HG03575 (cell line): ENCODE data around the gene TMSB4X.
"Not testable (repeated sequence)": the region's sequence is repeated elsewhere in the genome, so short reads cannot be mapped to it uniquely, and the experiment has no call there.

Source experiments
- ATAC-seq: cut with Tn5 transposase; IDR thresholded peaks from one replicate; pipeline ENCODE4 v1.9.1; 2021; ENCODE audit not compliant: unreplicated experiment, insufficient number of reproducible peaks, low FRiP score; ENCODE audit errors: extremely low read depth

Gene TMSB4X

GRCh38 chrX:12953420-12953819 lies 21.5 kb upstream of the TMSB4X start:
- ATAC-seq = no peak

DNA sequence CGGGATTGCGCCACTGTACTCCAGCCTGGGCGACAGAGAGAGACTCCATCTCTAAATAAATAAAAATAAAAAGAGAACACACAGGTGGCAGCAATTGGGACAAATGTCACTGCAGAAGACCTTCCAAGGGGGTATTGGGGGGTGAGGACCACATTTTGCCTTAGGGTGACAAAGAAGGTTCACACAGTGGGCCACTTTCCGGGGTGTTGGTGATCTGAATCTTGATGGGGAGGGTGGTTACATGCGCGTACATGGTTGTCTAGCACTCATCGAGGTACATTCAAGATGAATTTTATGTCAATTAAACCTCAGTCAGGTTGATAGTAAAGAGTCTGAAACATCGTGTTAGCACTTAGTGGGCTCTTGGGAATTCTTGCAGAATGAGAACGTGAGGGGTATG lies 20.5 kb upstream of the TMSB4X start:
- no peak for ATAC-seq

DNA sequence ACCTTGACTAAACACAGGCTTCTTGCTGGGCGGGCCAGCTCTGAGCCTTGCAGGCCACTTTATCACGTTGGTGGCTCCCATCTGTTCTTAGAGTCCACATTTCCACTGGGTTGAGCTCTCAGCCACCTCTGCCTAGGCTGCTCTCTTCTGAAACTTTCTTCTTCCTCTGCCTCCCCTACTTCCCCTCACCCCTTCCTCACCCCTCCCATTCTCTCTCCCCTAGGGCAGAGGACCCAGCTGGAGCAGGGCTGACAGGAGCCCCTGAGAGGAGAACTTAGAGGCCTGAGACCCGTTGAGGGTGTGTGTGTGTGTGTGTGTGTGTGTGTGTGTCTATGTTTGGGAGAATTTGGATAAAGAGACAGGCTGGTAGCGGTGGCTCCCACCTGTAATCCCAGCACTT lies 19.9 kb upstream of the TMSB4X start:
- no peak for ATAC-seq

- peak; percentile 23 for ATAC-seq
These were observed 18.8 kb upstream of the TMSB4X start for GRCh38 chrX:12955882-12956703.

GRCh38 chrX:12956704-12957534 lies 18.0 kb upstream of the TMSB4X start:
- ATAC-seq = peak; percentile 50

- ATAC-seq = no peak
These were observed 16.9 kb upstream of the TMSB4X start for GRCh38 chrX:12958059-12958458.

DNA sequence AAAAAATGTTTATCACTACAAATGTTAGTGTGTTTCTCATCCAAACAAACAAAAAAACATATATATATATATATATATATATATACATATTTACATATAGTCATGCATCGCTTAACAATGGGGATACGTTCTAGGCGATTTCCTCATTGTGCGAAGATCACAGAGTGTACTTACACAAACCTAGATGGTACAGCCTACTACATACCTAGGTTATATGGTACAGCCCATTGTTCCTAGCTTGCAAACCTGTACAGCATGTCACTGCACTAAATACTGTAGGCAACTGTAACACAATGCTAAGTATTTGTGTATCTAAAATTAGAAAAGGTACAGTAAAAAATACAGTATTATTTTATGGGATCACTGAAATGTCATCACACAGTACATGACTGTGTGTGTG lies 16.4 kb upstream of the TMSB4X start:
- no peak for ATAC-seq

DNA sequence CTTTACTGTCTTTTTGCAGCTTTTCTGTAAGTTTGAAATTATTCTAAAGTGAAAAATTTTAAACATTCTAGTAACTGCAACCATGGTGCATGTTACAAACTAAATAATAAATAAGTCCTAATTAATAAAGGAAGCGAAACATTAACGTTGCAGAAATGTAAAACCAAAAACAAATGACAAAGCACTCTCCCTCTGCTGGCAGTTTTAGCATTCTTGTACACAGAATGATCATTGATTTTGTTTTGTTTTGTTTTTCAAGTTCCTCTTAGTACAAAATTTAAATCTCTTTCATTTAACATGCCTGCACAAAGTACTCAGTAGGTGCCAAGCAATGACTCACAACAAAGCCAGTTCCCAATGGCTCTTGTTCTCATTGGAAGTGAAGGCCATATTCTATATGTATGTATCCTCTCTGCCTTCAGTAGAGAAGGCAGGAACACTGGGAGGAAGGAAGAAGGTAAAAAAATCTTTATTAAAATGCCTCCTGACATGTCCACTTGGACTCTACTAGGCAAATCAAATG lies 13.7 kb upstream of the TMSB4X start:
- no peak for ATAC-seq

GRCh38 chrX:12962041-12962504 lies 12.8 kb upstream of the TMSB4X start:
- ATAC-seq = no peak

DNA sequence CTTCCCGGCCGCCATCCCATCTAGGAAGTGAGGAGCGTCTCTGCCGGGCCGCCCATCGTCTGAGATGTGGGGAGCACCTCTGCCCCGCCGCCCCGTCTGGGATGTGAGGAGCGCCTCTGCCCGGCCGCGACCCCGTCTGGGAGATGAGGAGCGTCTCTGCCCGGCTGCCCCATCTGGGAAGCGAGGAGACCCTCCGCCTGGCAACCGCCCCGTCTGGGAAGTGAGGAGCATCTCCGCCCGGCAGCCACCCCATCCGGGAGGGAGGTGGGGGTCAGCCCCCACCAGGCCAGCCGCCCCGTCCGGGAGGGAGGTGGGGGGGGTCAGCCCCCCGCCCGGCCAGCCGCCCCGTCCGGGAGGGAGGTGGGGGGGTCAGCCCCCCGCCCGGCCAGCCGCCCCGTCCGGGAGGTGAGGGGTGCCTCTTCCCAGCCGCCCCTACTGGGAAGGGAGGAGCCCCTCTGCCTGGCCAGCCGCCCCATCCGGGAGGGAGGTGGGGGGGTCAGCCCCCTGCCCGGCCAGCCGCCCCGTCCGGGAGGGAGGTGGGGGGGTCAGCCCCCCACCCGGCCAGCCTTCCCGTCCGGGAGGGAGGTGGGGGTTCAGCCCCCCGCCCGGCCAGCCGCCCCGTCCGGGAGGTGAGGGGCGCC lies 11.6 kb upstream of the TMSB4X start:
- ATAC-seq = not testable (repeated sequence)

- ATAC-seq = no peak
These were observed 9.6 kb upstream of the TMSB4X start for GRCh38 chrX:12965131-12965940.

DNA sequence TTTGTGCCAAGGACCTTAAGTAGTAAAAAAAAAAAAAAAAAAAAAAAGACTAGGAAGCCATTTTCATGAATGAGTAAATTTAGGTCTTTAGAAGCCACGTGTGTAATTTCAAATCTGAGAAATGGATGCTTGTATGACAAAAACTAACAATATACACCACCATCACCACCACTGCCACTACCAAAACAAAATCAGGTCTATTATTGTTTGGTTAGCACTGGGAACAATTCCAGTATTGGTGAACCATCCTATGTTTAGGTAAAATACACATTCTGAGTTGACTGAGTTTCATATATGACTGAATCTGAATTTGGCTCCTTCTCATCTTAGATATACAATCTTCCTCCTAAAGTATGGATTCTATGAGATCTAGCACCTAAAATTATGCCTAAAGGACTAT lies 8.8 kb upstream of the TMSB4X start:
- no peak for ATAC-seq

GRCh38 chrX:12967711-12968465 lies 7.0 kb upstream of the TMSB4X start:
- ATAC-seq = no peak

DNA sequence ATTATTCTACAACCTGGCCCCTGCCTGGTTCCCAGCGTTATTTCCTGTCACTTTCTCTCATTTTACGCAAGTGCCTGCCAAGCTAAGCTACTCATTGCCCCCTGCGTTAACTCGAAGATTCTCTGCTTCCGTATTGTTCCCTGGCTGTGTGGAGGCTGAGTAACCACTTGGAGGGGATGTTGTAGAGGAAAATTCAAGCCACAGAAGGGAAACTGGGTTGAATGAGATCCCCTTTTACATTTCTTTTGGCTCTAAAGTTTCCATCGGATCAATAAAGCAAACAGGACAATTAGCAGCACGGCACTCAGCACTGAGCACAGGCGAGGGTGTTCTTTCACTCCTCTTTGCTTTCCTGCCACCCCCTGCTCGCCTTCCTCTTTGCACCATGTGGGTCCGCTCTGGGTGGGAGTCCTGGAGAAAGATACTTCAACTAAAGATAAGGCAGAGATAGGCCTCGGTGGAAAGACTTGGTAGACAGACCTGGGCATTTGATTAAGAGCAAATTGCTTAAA lies 4.2 kb upstream of the TMSB4X start:
- ATAC-seq = no peak

DNA sequence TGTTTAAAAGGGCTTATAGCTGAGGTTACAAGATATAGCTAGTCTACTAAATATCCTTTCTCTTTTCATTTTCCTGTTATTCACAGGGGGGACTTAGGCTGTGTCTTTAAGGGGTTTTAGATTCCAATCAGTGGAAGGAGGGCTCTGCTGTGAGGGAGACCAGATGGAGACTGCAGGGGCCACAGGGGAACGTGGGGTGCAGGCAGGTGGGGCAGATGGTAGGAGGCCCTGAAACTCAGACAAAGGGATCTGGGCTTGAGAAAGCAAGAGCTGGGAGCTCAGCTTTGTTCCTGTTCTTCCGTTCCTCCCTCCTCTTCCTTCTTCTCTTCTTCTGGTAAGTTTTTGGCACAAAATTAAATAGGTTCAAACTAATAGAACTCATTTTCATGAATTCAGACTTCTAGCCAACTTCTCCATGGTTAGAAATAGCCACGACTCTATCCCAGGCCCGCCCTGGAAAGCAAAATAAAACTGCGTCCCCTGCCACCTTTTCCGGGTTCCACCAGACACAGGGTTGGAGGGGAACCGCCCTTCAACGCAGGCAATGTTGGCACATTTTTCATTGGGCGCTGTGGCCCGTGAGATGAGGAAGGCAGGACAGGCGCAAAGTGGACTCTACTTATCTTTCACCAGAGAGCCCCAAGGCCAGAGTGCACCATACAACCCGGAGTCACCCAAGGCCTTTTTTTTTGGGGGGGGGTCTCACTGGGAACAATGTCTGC lies 3.5 kb upstream of the TMSB4X start:
- ATAC-seq = no peak

DNA sequence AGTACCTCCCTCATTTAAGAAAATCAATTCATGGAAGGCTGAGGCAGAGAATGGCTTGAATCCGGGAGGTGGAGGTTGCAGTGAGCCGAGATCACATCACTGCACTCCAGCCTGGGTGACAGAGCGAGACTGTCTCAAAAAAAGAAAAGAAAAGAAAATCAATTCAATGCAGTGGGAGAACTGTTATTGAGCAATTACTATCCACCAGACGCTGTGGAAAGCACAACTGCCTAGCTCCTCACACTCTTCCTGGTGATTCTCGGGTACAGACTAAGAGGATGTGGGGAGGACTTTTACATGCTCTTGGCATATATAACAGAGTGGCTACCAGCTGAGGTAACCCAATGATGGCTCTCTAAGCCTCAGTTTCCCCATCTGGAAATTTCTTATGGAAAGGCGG lies 2.7 kb upstream of the TMSB4X start:
- no peak for ATAC-seq

- no peak for ATAC-seq
These were observed 1.9 kb upstream of the TMSB4X start for GRCh38 chrX:12972878-12973560.
